Nephron progenitor cell (in vitro differentiated cells): Measurements from ENCODE around the gene STK17A.

Experiments
- DNase-seq: peaks from one replicate; pipeline ENCODE4 v3.0.0; 2021
- H3K27ac Mint-ChIP-seq: 2 replicates; pipeline ENCODE4 v1.8.0; 2021; ENCODE audit warnings: mild to moderate bottlenecking, moderate library complexity, mixed read lengths
- H3K27me3 Mint-ChIP-seq: 2 replicates; pipeline ENCODE4 v1.8.0; 2021; ENCODE audit warnings: mild to moderate bottlenecking, low read depth, mixed read lengths; ENCODE audit not compliant: poor library complexity
- H3K36me3 Mint-ChIP-seq: 2 replicates; pipeline ENCODE4 v1.8.0; 2021; ENCODE audit warnings: low read depth, mixed read lengths
- H3K4me1 Mint-ChIP-seq: 2 replicates; pipeline ENCODE4 v1.8.0; 2021; ENCODE audit warnings: mixed read lengths
- H3K4me3 Mint-ChIP-seq: 2 replicates; pipeline ENCODE4 v1.8.0; 2021; ENCODE audit warnings: mild to moderate bottlenecking, moderate library complexity, mixed read lengths
- H3K9me3 Mint-ChIP-seq: 2 replicates; pipeline ENCODE4 v1.8.0; 2021; ENCODE audit warnings: mild to moderate bottlenecking, moderate library complexity, mixed read lengths
- TF ChIP-seq, protein P1 (sequence below): fragments of 200-600 bp; sonication (generic); IDR thresholded peaks from 2 replicates; pipeline ENCODE4 v1.5.0; 2021; ENCODE audit warnings: antibody characterized with exemption

Gene STK17A

GRCh38 chr7:43612599-43613589 lies 30.0 kb downstream of the STK17A start:
- no peak overlapping the region for H3K27ac Mint-ChIP-seq
- TF ChIP-seq, protein P1, sequence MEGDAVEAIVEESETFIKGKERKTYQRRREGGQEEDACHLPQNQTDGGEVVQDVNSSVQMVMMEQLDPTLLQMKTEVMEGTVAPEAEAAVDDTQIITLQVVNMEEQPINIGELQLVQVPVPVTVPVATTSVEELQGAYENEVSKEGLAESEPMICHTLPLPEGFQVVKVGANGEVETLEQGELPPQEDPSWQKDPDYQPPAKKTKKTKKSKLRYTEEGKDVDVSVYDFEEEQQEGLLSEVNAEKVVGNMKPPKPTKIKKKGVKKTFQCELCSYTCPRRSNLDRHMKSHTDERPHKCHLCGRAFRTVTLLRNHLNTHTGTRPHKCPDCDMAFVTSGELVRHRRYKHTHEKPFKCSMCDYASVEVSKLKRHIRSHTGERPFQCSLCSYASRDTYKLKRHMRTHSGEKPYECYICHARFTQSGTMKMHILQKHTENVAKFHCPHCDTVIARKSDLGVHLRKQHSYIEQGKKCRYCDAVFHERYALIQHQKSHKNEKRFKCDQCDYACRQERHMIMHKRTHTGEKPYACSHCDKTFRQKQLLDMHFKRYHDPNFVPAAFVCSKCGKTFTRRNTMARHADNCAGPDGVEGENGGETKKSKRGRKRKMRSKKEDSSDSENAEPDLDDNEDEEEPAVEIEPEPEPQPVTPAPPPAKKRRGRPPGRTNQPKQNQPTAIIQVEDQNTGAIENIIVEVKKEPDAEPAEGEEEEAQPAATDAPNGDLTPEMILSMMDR, result no peak
- no peaks in the 10 kb centered on the region for H3K4me1 Mint-ChIP-seq
- no peak overlapping the region for H3K4me3 Mint-ChIP-seq
- no peak for DNase-seq
- no peaks in the 10 kb centered on the region for H3K9me3 Mint-ChIP-seq
- no peaks in the 10 kb centered on the region for H3K27me3 Mint-ChIP-seq
- peaks cover 50% of the 10 kb centered on the region for H3K36me3 Mint-ChIP-seq

GRCh38 chr7:43615558-43616145 lies 32.7 kb downstream of the STK17A start:
- DNase-seq, result no peak
- no peaks in the 10 kb centered on the region for H3K9me3 Mint-ChIP-seq
- H3K4me3 Mint-ChIP-seq, result no peak overlapping the region
- TF ChIP-seq, protein P1, result no peak
- H3K27ac Mint-ChIP-seq, result no peak overlapping the region
- H3K4me1 Mint-ChIP-seq, result no peaks in the 10 kb centered on the region
- H3K36me3 Mint-ChIP-seq, result peaks cover 34% of the 10 kb centered on the region
- H3K27me3 Mint-ChIP-seq, result no peaks in the 10 kb centered on the region

DNA sequence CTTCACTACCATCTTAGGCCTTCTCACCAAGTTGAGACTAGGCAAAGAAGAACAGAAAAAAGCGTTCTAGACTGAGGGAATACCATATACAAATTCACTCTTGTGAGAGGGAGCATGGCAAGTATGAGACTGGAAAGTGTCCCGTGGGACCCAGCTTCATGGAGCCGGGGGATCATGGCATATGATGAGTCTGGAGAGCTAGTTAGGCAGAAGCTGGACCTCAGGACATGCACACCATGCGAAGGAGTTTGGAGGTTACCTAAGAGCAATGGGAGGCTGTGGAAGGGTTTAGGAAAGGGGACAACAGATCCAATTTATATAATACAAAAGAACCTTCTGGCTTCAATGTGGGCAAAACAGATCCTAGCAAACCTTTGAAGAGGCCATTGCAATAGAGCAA lies 34.1 kb downstream of the STK17A start:
- Mint-ChIP-seq H3K27me3 (no peaks in the 10 kb centered on the region), H3K4me3 (no peak overlapping the region), H3K27ac (no peak overlapping the region), H3K9me3 (no peaks in the 10 kb centered on the region), H3K36me3 (peaks cover 30% of the 10 kb centered on the region), H3K4me1 (no peaks in the 10 kb centered on the region)
- TF ChIP-seq, protein P1, result no peak
- DNase-seq, result no peak

- DNase-seq, result peak; percentile 9
- H3K4me3 Mint-ChIP-seq, result no peak overlapping the region
- peaks cover 4% of the 10 kb centered on the region for H3K27me3 Mint-ChIP-seq
- no peak overlapping the region for H3K27ac Mint-ChIP-seq
- TF ChIP-seq, protein P1, result no peak
- peaks cover 25% of the 10 kb centered on the region for H3K36me3 Mint-ChIP-seq
- no peaks in the 10 kb centered on the region for H3K4me1 Mint-ChIP-seq
- H3K9me3 Mint-ChIP-seq, result no peaks in the 10 kb centered on the region
Measured at GRCh38 chr7:43618073-43618472, 35.2 kb downstream of the STK17A start.

DNA sequence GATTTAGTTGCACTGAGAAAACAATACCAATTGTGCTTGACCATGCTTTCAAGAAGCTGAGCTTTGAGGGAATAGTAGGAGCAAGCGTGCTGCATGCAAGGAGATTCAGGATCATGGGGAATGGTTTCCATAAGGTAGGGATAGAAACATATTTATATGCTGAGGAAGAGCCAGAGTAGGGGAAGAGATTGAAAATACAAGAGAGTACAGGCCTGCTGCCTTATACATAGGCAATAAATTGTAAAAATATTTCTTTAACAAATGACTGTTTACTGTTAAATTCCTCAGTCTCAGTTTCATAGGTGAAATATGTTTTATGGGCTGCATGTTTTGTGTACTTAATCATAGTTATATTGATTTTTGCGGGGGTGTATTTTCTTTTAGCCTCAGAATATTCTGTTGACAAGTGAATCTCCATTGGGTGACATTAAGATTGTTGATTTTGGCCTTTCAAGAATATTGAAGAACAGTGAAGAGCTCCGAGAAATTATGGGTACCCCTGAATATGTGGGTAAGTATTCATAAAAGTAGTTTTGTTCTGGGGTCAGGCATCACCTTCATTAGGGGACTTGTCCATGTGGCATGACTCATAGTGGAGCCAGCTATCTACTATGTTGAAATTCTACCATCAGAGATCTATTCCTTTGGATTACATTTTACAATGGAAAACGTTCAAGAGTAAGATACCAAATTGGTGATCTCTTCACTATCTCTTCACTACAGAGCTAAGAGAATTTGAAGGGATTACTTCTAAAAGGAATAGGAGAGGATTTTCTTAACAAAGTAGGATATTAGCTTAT lies 36.5 kb downstream of the STK17A start:
- no peak for DNase-seq
- Mint-ChIP-seq H3K9me3 (no peaks in the 10 kb centered on the region), H3K4me1 (no peaks in the 10 kb centered on the region), H3K36me3 (peaks cover 29% of the 10 kb centered on the region), H3K27me3 (peaks cover 4% of the 10 kb centered on the region), H3K4me3 (no peak overlapping the region), H3K27ac (no peak overlapping the region)
- TF ChIP-seq, protein P1, result no peak
